IMR-90 (cell line): ENCODE results near the gene TPM4. TPM values are rescaled to one million over a fixed set of nuclear protein-coding genes. Genes with fewer than 3 reads are reported as not detected.

ENCODE experiments used
- ATAC-seq: fragments of 200-7000 bp; cut with Tn5 transposase; 2 replicates; pipeline ENCODE4 v1.9.1; 2020; ENCODE audit warnings: low read depth, mild to moderate bottlenecking, moderate library complexity
- BruUV-seq: library from RNA; stranded (reverse); fragments of 400-500 nt; replicated peaks from 2 replicates; lab custom pipeline; 2021; lab: Mats Ljungman, UMichigan
- CTCF ChIA-PET: fragments of 300-600 bp; formaldehyde crosslinking; extraction: SDS; loops from one replicate; lab custom pipeline; 2021; ENCODE audit warnings: antibody characterized with exemption; lab: Yijun Ruan, JAX
- POLR2A ChIA-PET: fragments of 300-600 bp; sonication (Branson Sonifier 250); formaldehyde crosslinking; loops from one replicate; lab custom pipeline; 2022; ENCODE audit warnings: antibody characterized with exemption; ENCODE audit not compliant: unreplicated experiment; lab: Charles Lee
- DNase-seq: peaks from one replicate; pipeline ENCODE4 v3.0.0; 2013
- H2AFZ ChIP-seq: replicated peaks from 2 replicates; pipeline ENCODE3; 2013; ENCODE audit warnings: low read length, mild to moderate bottlenecking; ENCODE audit not compliant: poor library complexity
- H2AK5ac ChIP-seq: 2 replicates; pipeline ENCODE4 v1.6.1; 2013; ENCODE audit warnings: low read depth, low read length, inconsistent platforms
- H2AK9ac ChIP-seq: replicated peaks from 2 replicates; pipeline ENCODE3; 2013; ENCODE audit warnings: mild to moderate bottlenecking, low read depth, low read length, moderate library complexity; ENCODE audit not compliant: poor library complexity
- H2BK120ac ChIP-seq: 2 replicates; pipeline ENCODE4 v1.6.1; 2013; ENCODE audit warnings: low read depth, low read length, inconsistent platforms
- H2BK15ac ChIP-seq: 3 replicates; pipeline ENCODE4 v1.6.1; 2013; ENCODE audit warnings: low read depth, low read length, inconsistent platforms
- H2BK20ac ChIP-seq: 2 replicates; pipeline ENCODE4 v1.6.1; 2013; ENCODE audit warnings: low read depth, mild to moderate bottlenecking, inconsistent platforms, low read length, moderate library complexity
- H2BK5ac ChIP-seq: 2 replicates; pipeline ENCODE4 v1.6.1; 2013; ENCODE audit warnings: mild to moderate bottlenecking, low read depth, low read length, inconsistent platforms; ENCODE audit not compliant: poor library complexity, severe bottlenecking
- H3K14ac ChIP-seq: replicated peaks from 2 replicates; pipeline ENCODE4 v1.6.1; 2013; ENCODE audit warnings: low read depth, low read length, inconsistent platforms
- H3K18ac ChIP-seq: 2 replicates; pipeline ENCODE4 v1.6.1; 2013; ENCODE audit warnings: low read depth, low read length, control low read depth
- H3K23ac ChIP-seq: 2 replicates; pipeline ENCODE4 v1.6.1; 2013; ENCODE audit warnings: low read depth, low read length, inconsistent platforms
- H3K27ac ChIP-seq: 2 replicates; pipeline ENCODE4 v1.5.1; 2013; ENCODE audit warnings: mild to moderate bottlenecking, control low read depth, low read length; ENCODE audit not compliant: insufficient read depth
- H3K27me3 ChIP-seq: 2 replicates; pipeline ENCODE4 v1.6.1; 2013; ENCODE audit warnings: low read length; ENCODE audit not compliant: control insufficient read depth, insufficient read depth
- H3K36me3 ChIP-seq: 2 replicates; pipeline ENCODE4 v1.6.1; 2013; ENCODE audit warnings: low read length, mixed read lengths; ENCODE audit not compliant: control insufficient read depth, insufficient read depth
- H3K4ac ChIP-seq: 2 replicates; pipeline ENCODE4 v1.6.1; 2013; ENCODE audit warnings: low read depth, low read length, inconsistent platforms
- H3K4me1 ChIP-seq: 2 replicates; pipeline ENCODE4 v1.6.1; 2013; ENCODE audit warnings: low read length, mixed read lengths; ENCODE audit not compliant: control insufficient read depth, insufficient read depth
- H3K4me2 ChIP-seq: 2 replicates; pipeline ENCODE4 v1.6.1; 2013; ENCODE audit warnings: low read depth, mild to moderate bottlenecking, control low read depth, low read length, moderate library complexity
- H3K4me3 ChIP-seq: 2 replicates; pipeline ENCODE4 v1.5.1; 2013; ENCODE audit warnings: low read depth, mild to moderate bottlenecking, control low read depth, low read length, moderate library complexity; ENCODE audit not compliant: insufficient read depth
- H3K56ac ChIP-seq: 2 replicates; pipeline ENCODE4 v1.6.1; 2013; ENCODE audit warnings: low read length, inconsistent platforms; ENCODE audit not compliant: insufficient read depth; ENCODE audit errors: extremely low read depth
- H3K79me1 ChIP-seq, 2 experiments: 2 replicates each; pipeline ENCODE4 v1.6.1; 2013; ENCODE audit warnings: low read length in 2 of 2, inconsistent platforms in 1 of 2, low read depth in 1 of 2
- H3K9ac ChIP-seq: 2 replicates; pipeline ENCODE4 v1.6.1; 2013; ENCODE audit warnings: low read depth, low read length, control low read depth
- H3K9me1 ChIP-seq: 2 replicates; pipeline ENCODE4 v1.6.1; 2013; ENCODE audit warnings: low read length, inconsistent platforms; ENCODE audit not compliant: insufficient read depth
- H3K9me3 ChIP-seq: 2 replicates; pipeline ENCODE4 v1.6.1; 2013; ENCODE audit warnings: low read length; ENCODE audit not compliant: control insufficient read depth, insufficient read depth
- H4K20me1 ChIP-seq: 2 replicates; pipeline ENCODE4 v1.6.1; 2013; ENCODE audit warnings: low read length, inconsistent platforms; ENCODE audit not compliant: insufficient read depth
- H4K5ac ChIP-seq: 2 replicates; pipeline ENCODE4 v1.6.1; 2013; ENCODE audit warnings: mild to moderate bottlenecking, low read depth, low read length, control low read depth
- H4K8ac ChIP-seq, 2 experiments: 2 replicates each; pipeline ENCODE4 v1.6.1; 2013; ENCODE audit warnings: low read depth in 2 of 2, low read length in 2 of 2, control low read depth in 1 of 2, inconsistent platforms in 1 of 2
- H4K91ac ChIP-seq: 2 replicates; pipeline ENCODE4 v1.6.1; 2013; ENCODE audit warnings: low read depth, low read length, inconsistent platforms; ENCODE audit not compliant: insufficient read depth
- BHLHE40 ChIP-seq: fragments of 150-350 bp; IDR thresholded peaks from 2 replicates; pipeline ENCODE4 v1.6.1; 2016; ENCODE audit warnings: mild to moderate bottlenecking, low read depth, low read length
- CEBPB ChIP-seq: IDR thresholded peaks from 2 replicates; pipeline ENCODE4 v1.6.1; 2012; ENCODE audit warnings: low read depth, low read length, improper control_type of control experiment
- CHD1 ChIP-seq: IDR thresholded peaks from 2 replicates; pipeline ENCODE4 v1.6.1; 2012; ENCODE audit warnings: low read depth, low read length, improper control_type of control experiment
- CTCF ChIP-seq: conservative IDR thresholded peaks from 2 replicates; pipeline ENCODE4 v1.5.1; 2012; ENCODE audit warnings: mild to moderate bottlenecking, low read depth, low read length, improper control_type of control experiment
- FOS ChIP-seq: fragments of 150-350 bp; IDR thresholded peaks from 2 replicates; pipeline ENCODE4 v1.6.1; 2016; ENCODE audit warnings: low read depth, low read length
- MAFK ChIP-seq: IDR thresholded peaks from 2 replicates; pipeline ENCODE4 v1.6.1; 2012; ENCODE audit warnings: low read depth, low read length, improper control_type of control experiment
- MAZ ChIP-seq: IDR thresholded peaks from 2 replicates; pipeline ENCODE4 v1.6.1; 2012; ENCODE audit warnings: low read depth, mild to moderate bottlenecking, low read length, improper control_type of control experiment, moderate library complexity, borderline replicate concordance
- MXI1 ChIP-seq: IDR thresholded peaks from 2 replicates; pipeline ENCODE4 v1.6.1; 2012; ENCODE audit warnings: low read depth, mild to moderate bottlenecking, low read length, moderate library complexity, borderline replicate concordance
- NFE2L2 ChIP-seq: fragments of 150-350 bp; IDR thresholded peaks from 2 replicates; pipeline ENCODE4 v1.6.1; 2016; ENCODE audit warnings: low read depth, mild to moderate bottlenecking, low read length
- POLR2A ChIP-seq: IDR thresholded peaks from 2 replicates; pipeline ENCODE4 v1.6.1; 2012; ENCODE audit warnings: mild to moderate bottlenecking, low read depth, low read length
- RAD21 ChIP-seq: IDR thresholded peaks from 2 replicates; pipeline ENCODE4 v1.6.1; 2012; ENCODE audit warnings: low read length, improper control_type of control experiment
- RCOR1 ChIP-seq: IDR thresholded peaks from 2 replicates; pipeline ENCODE4 v1.6.1; 2012; ENCODE audit warnings: mild to moderate bottlenecking, low read length, improper control_type of control experiment; ENCODE audit not compliant: insufficient replicate concordance
- RFX5 ChIP-seq: IDR thresholded peaks from 2 replicates; pipeline ENCODE4 v1.8.0; 2012; ENCODE audit warnings: low read depth, mild to moderate bottlenecking, low read length, moderate library complexity
- SMC3 ChIP-seq: fragments of 150-350 bp; IDR thresholded peaks from 2 replicates; pipeline ENCODE4 v1.6.1; 2016; ENCODE audit warnings: low read depth, mild to moderate bottlenecking, antibody characterized with exemption, low read length, moderate library complexity
- USF2 ChIP-seq: fragments of 150-350 bp; IDR thresholded peaks from 2 replicates; pipeline ENCODE4 v1.6.1; 2017; ENCODE audit warnings: mild to moderate bottlenecking, antibody characterized with exemption, low read length, low read depth
- WGBS, 2 experiments: methylation state at CpG; one replicate each; pipeline versions ENCODE4 v1.1.5 to v1.1.7; 2013; ENCODE audit warnings: missing lambda C conversion rate in 2 of 2; ENCODE audit not compliant: insufficient read length in 1 of 2; ENCODE audit errors: extremely low coverage in 2 of 2; 5-methylcytosine and 5-hydroxymethylcytosine counted together
- dilution Hi-C: fragments of 300-500 bp; cut with HindIII; formaldehyde crosslinking; loops from one replicate; pipeline ENCODE4 v1.14.3; 2018; ENCODE audit warnings: low sequenced_read_pairs; ENCODE audit not compliant: unreplicated experiment
- in situ Hi-C: fragments of 300-500 bp; cut with MboI; formaldehyde crosslinking; loops from 3 replicates; pipeline ENCODE4 v1.14.3; 2019; ENCODE audit warnings: low sequenced_read_pairs, inconsistent platforms, mixed read lengths
- intact Hi-C: fragments of 100-400 bp; cut with micrococcal nuclease; formaldehyde crosslinking; loops from 2 replicates; pipeline ENCODE4 v1.10.0; 2022
- polyA plus RNA-seq, 3 experiments: library from polyadenylated mRNA; depleted of rRNA; stranded (reverse); fragments of >200 nt; gene quantifications; 2 replicates each; pipeline ENCODE4 v1.2.3, GENCODE V29; 2012; ENCODE audit warnings: low replicate concordance in 1 of 3
- total RNA-seq: library from RNA; depleted of rRNA; stranded (reverse); fragments of >200 nt; gene quantifications from 2 replicates; pipeline ENCODE4 v1.2.3, GENCODE V29; 2012
- TF ChIP-seq, protein P1 (sequence below): fragments of 150-350 bp; IDR thresholded peaks from 2 replicates; pipeline ENCODE4 v1.6.1; 2016; ENCODE audit warnings: low read depth, mild to moderate bottlenecking, low read length, moderate library complexity, borderline replicate concordance

TPM4 gene
- total and polyA plus RNA-seq, 2 of the 4 experiments (the other 2 are of a cell fraction) = 1,075 to 1,160 TPM

GRCh38 chr19:16144216-16144581, 67.9 kb downstream of the TPM4 start:
- Histone ChIP-seq H3K9me3 (no peaks in the 10 kb centered on the region), H3K14ac (no peak overlapping the region), H3K36me3 (no peaks in the 10 kb centered on the region), H2BK20ac (no peak overlapping the region), H2BK5ac (no peak overlapping the region), H2BK120ac (no peak overlapping the region), H4K8ac (no peak overlapping the region), H3K9ac (no peak overlapping the region), H4K5ac (no peak overlapping the region), H3K18ac (no peak overlapping the region), H4K20me1 (no peaks in the 10 kb centered on the region), H3K4me2 (no peak overlapping the region), H3K4me1 (peaks cover 6% of the 10 kb centered on the region), H4K91ac (no peak overlapping the region), H3K9me1 (peaks cover 11% of the 10 kb centered on the region; the same call in 1 of the 2 replicates), H3K4me3 (no peak overlapping the region), H2AK9ac (no peak overlapping the region), H3K79me1 (no peaks in the 10 kb centered on the region), H2AFZ (no peak overlapping the region), H3K4ac (no peak overlapping the region), H3K56ac (no peak overlapping the region), H2AK5ac (no peak overlapping the region), H3K27me3 (no peaks in the 10 kb centered on the region; the same call in 1 of the 2 replicates), H2BK15ac (no peak overlapping the region), H3K23ac (no peak overlapping the region), H3K27ac (no peak overlapping the region)
- ATAC-seq (no peak), DNase-seq (no peak)
- dilution Hi-C loops (no loop called here), intact Hi-C loops (no loop called here), in situ Hi-C loops (no loop called here)
- TF ChIP-seq MAZ (no peak), POLR2A (no peak), CTCF (no peak), CHD1 (no peak), MAFK (no peak), RFX5 (no peak), RCOR1 (no peak), USF2 (no peak), SMC3 (no peak), MXI1 (no peak), FOS (no peak), NFE2L2 (no peak), RAD21 (no peak), BHLHE40 (no peak), CEBPB (no peak)
- TF ChIP-seq, protein P1, sequence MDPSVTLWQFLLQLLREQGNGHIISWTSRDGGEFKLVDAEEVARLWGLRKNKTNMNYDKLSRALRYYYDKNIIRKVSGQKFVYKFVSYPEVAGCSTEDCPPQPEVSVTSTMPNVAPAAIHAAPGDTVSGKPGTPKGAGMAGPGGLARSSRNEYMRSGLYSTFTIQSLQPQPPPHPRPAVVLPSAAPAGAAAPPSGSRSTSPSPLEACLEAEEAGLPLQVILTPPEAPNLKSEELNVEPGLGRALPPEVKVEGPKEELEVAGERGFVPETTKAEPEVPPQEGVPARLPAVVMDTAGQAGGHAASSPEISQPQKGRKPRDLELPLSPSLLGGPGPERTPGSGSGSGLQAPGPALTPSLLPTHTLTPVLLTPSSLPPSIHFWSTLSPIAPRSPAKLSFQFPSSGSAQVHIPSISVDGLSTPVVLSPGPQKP = no peak
- no TSS peak for BruUV-seq
- 40% methylated on average over 1 of the region's 1 CpG; no CpG with 5 or more reads in 1 of the 2 experiments for WGBS, 2 experiments
- POLR2A ChIA-PET = no interaction called here
- CTCF ChIA-PET = no interaction called here
